Stimulated activated CD8-positive, alpha-beta memory T cell treated with anti-CD3 and anti-CD28 coated beads, Interleukin-2, amount 100 ng/mL, for 1 hour (primary cell): ENCODE results near the gene ITGA11.

Source experiments
- DNase-seq, 2 donors: peaks; one replicate each; pipeline ENCODE4 v3.0.0-alpha.2; 2020; ENCODE audit warnings: low read depth in 2 of 2

ITGA11 gene

GRCh38 chr15:68311859-68312557 lies 120.0 kb downstream of the ITGA11 start:
- no peak for DNase-seq

- no peak for DNase-seq
Measured at GRCh38 chr15:68311464-68311835, 120.5 kb downstream of the ITGA11 start.

GRCh38 chr15:68310804-68311463 lies 121.0 kb downstream of the ITGA11 start:
- no peak for DNase-seq

- no peak for DNase-seq
Measured at GRCh38 chr15:68310178-68310803, 121.7 kb downstream of the ITGA11 start.

GRCh38 chr15:68309024-68309423 lies 122.9 kb downstream of the ITGA11 start:
- no peak for DNase-seq

GRCh38 chr15:68307131-68307928 lies 124.6 kb downstream of the ITGA11 start:
- no peak for DNase-seq

- DNase-seq = no peak
Measured at GRCh38 chr15:68305420-68305871, 126.5 kb downstream of the ITGA11 start.

GRCh38 chr15:68304589-68305337 lies 127.2 kb downstream of the ITGA11 start:
- no peak for DNase-seq

GRCh38 chr15:68303560-68304436 lies 128.2 kb downstream of the ITGA11 start:
- no peak for DNase-seq

GRCh38 chr15:68303134-68303533 lies 128.8 kb downstream of the ITGA11 start:
- DNase-seq = no peak

GRCh38 chr15:68302729-68303128 lies 129.2 kb downstream of the ITGA11 start:
- no peak for DNase-seq

GRCh38 chr15:68301301-68301700 lies 130.7 kb downstream of the ITGA11 start:
- DNase-seq = no peak

- DNase-seq = no peak
Measured at GRCh38 chr15:68300115-68300940, 131.6 kb downstream of the ITGA11 start.

- no peak for DNase-seq
Measured at GRCh38 chr15:68299436-68299835, 132.5 kb downstream of the ITGA11 start.

GRCh38 chr15:68298882-68299381 lies 133.0 kb downstream of the ITGA11 start:
- DNase-seq = no peak

GRCh38 chr15:68298336-68298735 lies 133.6 kb downstream of the ITGA11 start:
- no peak for DNase-seq

- no peak for DNase-seq
Measured at GRCh38 chr15:68295014-68295805, 136.8 kb downstream of the ITGA11 start.

- no peak for DNase-seq
Measured at GRCh38 chr15:68292967-68293366, 139.0 kb downstream of the ITGA11 start.
